Ecto neural progenitor cell (in vitro differentiated cells): Measurements from ENCODE around the gene DNMBP.

Experiments
- DNase-seq: peaks from one replicate; pipeline ENCODE4 v3.0.0-alpha.2; 2018; ENCODE audit warnings: low spot score

DNMBP gene

DNA sequence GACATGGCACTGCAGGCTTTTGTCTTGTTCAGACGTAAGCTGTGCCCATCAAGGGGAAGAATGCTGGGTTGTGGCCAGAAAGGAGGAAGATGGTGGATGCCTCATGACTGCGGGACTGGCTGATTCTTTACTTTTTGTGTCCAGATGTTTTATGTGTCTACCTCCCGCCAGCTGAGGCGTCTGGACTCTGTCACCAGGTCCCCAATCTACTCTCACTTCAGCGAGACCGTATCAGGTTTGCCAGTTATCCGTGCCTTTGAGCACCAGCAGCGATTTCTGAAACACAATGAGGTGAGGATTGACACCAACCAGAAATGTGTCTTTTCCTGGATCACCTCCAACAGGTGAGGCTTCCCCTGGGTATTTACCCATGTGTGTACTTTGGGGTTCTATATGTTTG lies 173.8 kb downstream of the DNMBP start:
- DNase-seq = no peak

DNA sequence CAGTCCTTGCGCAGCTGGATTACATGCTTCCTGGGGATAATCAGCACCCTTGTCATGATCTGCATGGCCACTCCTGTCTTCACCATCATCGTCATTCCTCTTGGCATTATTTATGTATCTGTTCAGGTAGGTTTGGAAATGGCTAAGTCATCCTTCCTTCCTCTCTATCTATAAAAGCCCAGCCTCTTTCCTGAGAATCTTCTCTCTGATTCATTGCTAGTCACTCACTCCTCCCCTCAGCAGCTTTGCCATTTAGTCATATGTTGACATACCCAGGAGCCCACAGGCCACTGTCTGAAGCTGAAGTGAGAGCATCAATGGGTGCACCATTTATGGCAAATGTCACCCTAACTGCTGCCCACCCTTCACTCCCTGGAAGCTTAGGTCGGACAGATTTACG lies 175.3 kb downstream of the DNMBP start:
- DNase-seq = no peak

DNA sequence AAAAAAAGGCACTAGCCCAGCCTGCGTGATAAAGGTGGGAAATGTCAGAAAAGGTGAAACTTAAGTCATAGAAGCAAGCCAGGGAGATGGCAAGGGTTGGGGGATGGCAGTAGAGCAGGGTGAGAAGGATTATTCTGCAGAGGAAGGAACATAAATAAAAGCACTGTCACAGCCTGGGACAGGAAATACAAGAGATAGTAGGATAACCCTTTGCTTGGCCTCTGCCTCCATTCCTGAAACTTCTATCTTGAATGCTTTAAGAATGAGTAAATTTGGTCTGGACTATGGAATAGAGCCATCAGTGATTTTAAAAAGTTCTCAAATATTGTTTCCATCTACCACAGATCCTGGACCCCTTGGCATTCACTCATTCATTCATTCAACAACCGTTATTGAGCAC lies 177.3 kb downstream of the DNMBP start:
- no peak for DNase-seq

DNA sequence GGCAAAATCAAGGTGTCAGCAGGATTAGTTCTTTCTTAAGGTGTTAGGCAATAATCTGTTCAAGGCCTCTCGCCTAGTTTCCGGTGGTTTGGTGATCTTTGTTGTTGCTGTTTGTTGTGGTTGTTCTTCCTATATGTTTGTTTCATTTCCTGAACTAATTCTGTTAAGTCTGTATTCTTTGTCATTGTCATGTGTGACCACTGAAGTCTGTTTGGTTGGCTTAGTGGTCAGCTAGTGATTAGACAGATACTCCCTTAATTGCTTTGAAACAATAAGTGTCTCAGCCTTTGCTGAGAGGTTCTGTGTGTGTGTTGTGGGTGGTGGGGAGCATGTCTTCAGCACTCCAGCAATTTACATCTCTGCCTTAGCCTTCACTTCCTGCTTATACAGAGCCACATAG lies 181.3 kb downstream of the DNMBP start:
- DNase-seq = no peak

DNA sequence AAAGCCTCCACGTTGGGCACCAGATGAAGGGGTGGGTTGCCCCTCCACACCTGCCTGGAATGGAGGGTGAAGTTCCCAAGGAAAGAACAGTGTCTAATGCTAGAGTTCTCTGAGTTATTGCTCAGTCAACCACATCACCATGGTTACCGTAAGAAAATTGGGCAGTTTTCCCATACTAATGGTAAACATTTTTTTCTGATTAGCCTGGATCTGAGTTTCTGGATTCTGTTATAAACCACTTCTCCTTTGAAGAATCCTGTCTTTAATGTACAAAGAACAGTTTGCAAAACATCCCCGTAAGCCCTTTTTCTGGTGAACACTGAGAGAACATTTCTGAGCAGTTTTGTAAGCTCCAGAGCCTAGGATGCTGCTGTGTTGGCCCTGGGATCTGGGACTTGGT lies 181.8 kb downstream of the DNMBP start:
- no peak for DNase-seq
